ENCODE results near the gene AKAP1.

Gene AKAP1

DNA sequence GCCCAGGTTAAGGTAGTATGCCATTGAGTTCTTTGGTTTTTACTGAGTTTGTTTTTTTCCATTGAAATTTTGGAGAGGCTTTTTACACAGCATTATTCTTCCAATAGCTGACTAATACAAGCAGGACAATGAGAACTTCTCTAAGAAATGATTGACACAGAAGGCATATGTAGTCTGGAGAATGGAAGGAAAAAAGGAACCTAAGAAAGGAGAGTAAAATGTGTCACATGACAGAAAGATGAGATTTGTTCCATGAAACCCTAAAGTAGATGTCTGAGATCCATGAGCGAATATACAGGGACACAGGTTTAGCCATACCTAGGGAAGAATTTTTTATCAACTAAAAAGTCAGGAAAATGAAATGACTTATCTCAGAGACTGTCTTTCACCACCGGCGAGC lies 80.7 kb downstream of the AKAP1 start:
- DNase-seq (ENCODE audit: low read depth) = no peak

DNA sequence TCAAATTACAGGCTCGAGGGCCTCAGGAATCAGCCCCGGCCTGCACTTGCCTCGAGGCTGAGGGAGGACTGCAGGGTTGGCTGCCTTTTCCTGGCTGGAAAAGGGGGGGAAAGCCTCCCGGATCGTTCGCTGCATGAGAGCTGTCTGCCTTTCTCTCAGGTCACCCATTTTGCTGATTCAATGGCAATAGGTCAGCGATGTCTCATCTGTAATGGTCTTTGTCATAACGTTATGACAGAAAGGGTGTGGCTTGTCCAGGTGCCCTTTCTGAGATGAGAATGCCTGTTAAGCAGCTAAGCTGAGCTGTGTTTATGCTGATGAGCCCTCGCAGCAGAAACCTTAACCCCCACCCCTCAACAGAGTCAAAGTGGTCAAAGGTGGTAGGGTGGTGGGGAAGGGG lies 81.8 kb downstream of the AKAP1 start:
- no peak for DNase-seq (ENCODE audit: low read depth)

DNA sequence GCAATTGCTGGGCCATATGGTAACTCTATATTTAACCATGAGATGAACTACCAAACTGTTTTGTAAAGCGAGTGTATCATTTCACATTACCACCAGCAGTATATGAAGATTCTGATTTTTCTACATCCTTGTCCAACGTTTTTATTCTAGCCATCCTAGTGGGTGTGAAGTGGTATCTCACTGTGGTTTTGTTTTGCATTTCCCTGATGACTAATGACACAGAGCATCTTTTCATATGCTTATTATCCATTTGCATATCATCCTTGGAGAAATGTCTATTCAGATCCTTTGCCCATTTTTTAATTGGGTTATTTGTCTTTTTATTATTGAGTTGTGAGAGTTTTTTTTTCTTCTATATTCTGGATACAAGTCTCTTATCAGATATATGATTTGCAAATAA lies 83.6 kb downstream of the AKAP1 start:
- no peak for DNase-seq (ENCODE audit: low read depth)

DNA sequence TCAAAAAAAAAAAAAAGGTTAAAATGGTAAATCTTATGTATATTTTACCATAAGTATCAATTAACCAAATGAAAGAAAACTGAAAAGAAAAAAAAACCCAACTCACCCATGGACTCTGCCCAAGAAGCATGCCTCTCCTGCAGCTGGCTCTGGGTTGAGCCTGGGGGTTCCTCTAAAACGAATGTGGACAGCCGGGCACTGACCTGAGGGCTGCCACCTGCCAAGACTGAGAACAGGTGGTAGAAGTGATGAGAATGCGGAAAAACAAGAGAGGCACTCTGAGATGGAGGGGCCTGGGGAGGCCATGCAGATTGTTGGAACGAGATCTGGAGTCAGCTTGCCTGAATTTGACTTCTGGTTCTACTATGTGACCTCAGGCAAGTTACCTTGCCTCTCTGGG lies 85.8 kb downstream of the AKAP1 start:
- no peak for DNase-seq (ENCODE audit: low read depth)
